ENCODE measurements around the gene LSS. TPM values are rescaled to one million over a fixed set of nuclear protein-coding genes. Genes with fewer than 3 reads are reported as not detected.

The LSS gene
- 100 to 1,000 TPM in 5 of 6 donors, 10 to 100 TPM in 1; 71.7 to 266 (median 135) TPM for total RNA-seq

DNA sequence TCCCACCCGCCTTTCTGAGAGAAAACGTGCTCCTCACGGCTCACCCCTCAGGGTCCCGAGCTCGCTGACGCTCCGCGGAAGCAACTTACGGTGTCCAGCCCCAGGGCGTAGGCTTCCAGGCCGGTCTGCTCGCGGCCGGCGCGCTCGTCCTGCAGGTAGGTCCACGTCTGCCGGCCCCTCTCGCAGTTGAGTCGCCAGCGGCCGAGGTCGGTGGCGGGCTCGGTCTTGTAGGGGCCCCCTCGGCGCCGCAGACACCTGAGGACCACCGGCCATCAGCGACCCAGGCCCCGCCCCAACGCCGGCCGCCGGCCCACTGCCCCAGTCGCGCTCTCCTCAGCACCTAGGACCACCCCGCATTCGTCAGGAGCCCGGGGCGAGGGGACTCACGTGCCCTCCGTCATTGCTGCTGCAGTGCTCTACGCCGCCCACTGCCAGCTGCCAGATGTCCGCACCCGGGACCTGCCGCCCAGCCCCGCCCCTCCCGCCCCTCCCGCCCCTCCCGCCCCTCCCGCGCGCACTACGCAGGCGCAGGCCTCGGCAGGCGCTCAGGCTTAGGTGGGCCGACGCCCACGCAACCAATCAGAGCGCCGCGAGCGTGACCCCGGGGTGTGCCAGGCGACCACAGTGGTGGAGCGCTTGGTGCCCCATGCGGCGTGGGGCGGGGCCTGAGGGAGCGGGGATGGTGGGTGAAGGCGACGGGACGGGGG lies at the start of gene LSS:
Gene LSS (minus strand): TSS at position 430 of the 707 bp plus-strand sequence. CDS start 29 bp downstream, at position 401.
- DNase-seq: peak; percentile 99 to 100
- ATAC-seq (ENCODE audit: low FRiP score in 2 of 2): peak; percentile 95 to 99
- peak within 1 kb of the TSS; percentile 84 to 100 (median 87) for H3K4me3 ChIP-seq
- peaks cover 20 to 41% (median 32%) of the 10 kb centered on the region in 4 donors for H3K4me1 ChIP-seq
- H3K9me3 ChIP-seq: no peaks in the 10 kb centered on the region
- 0 to 1% methylated on average over 2 to 15 of the region's 77 CpGs for WGBS, 2 donors
- peaks cover 0 to 6% (median 0%) of the 10 kb centered on the region in 4 donors for H3K36me3 ChIP-seq
- H3K27me3 ChIP-seq: no peaks in the 10 kb centered on the region
- TF ChIP-seq EP300 (IDR thresholded peaks at IDR 0.05) (peak in 1 of 4 donors; percentile 62), POLR2A (IDR thresholded peaks at IDR 0.05) (peak in 3 of 4 donors; percentile 49 to 82 (median 73)), POLR2AphosphoS5 (IDR thresholded peaks at IDR 0.05) (peak in 1 of 2 donors; percentile 87), CTCF (IDR thresholded peaks at IDR 0.05) (peak in 1 of 6 experiments; percentile 14)
- H3K27ac ChIP-seq: peak within 1 kb of the TSS; percentile 74 to 90 (median 85)

GRCh38 chr21:46274797-46275390 lies 46.3 kb upstream of the LSS start:
- H3K36me3 ChIP-seq: peaks cover 60 to 100% (median 93%) of the 10 kb centered on the region in 4 donors
- TF ChIP-seq POLR2AphosphoS5 (IDR thresholded peaks at IDR 0.05): no peak
- TF ChIP-seq CTCF (IDR thresholded peaks at IDR 0.05): no peak
- TF ChIP-seq POLR2A (IDR thresholded peaks at IDR 0.05): no peak
- no peak for TF ChIP-seq EP300 (IDR thresholded peaks at IDR 0.05)
- 97% methylated on average over 11 of the region's 11 CpGs for WGBS, 2 donors

GRCh38 chr21:46273341-46273740 lies 44.8 kb upstream of the LSS start:
- no peaks in the 10 kb centered on the region for H3K4me1 ChIP-seq
- H3K36me3 ChIP-seq: peaks cover 57 to 100% (median 93%) of the 10 kb centered on the region in 4 donors
- DNase-seq: no peak
- H3K4me3 ChIP-seq: no peak overlapping the region
- WGBS, 2 donors: 96% methylated on average over 14 of the region's 14 CpGs
- no peak overlapping the region for H3K27ac ChIP-seq
- no peaks in the 10 kb centered on the region for H3K9me3 ChIP-seq
- no peaks in the 10 kb centered on the region for H3K27me3 ChIP-seq
- no peak for ATAC-seq (ENCODE audit: low FRiP score in 2 of 2)
- TF ChIP-seq POLR2AphosphoS5 (IDR thresholded peaks at IDR 0.05) (no peak), CTCF (IDR thresholded peaks at IDR 0.05) (no peak), EP300 (IDR thresholded peaks at IDR 0.05) (no peak), POLR2A (IDR thresholded peaks at IDR 0.05) (no peak)

More at GRCh38 chr21:46274797-46275390, 46.3 kb upstream of the LSS start:
- no peaks in the 10 kb centered on the region for H3K27me3 ChIP-seq
- H3K27ac ChIP-seq: no peak overlapping the region
- no peaks in the 10 kb centered on the region for H3K4me1 ChIP-seq
- H3K4me3 ChIP-seq: no peak overlapping the region
- H3K9me3 ChIP-seq: no peaks in the 10 kb centered on the region
- peak in 1 of 2 donors; percentile 20 for ATAC-seq (ENCODE audit: low FRiP score in 2 of 2)
- DNase-seq: no peak

GRCh38 chr21:46269466-46269865 lies 40.9 kb upstream of the LSS start:
- DNase-seq: peak in 1 of 2 donors; percentile 48
- H3K9me3 ChIP-seq: no peaks in the 10 kb centered on the region
- peaks cover 0 to 3% (median 0%) of the 10 kb centered on the region in 4 donors for H3K4me1 ChIP-seq
- TF ChIP-seq POLR2AphosphoS5 (IDR thresholded peaks at IDR 0.05): no peak
- TF ChIP-seq POLR2A (IDR thresholded peaks at IDR 0.05): no peak
- no peak for TF ChIP-seq CTCF (IDR thresholded peaks at IDR 0.05)
- 96 to 98% methylated on average over 10 of the region's 10 CpGs for WGBS, 2 donors
- no peaks in the 10 kb centered on the region for H3K27me3 ChIP-seq
- no peak for ATAC-seq (ENCODE audit: low FRiP score in 2 of 2)
- no peak overlapping the region for H3K27ac ChIP-seq
- H3K4me3 ChIP-seq: no peak overlapping the region
- H3K36me3 ChIP-seq: peaks cover 53 to 100% (median 96%) of the 10 kb centered on the region in 4 donors
